CD4-positive, alpha-beta T cell (primary cell): ENCODE measurements around the gene EDEM3. TPM values are rescaled to one million over a fixed set of nuclear protein-coding genes. Genes with fewer than 3 reads are reported as not detected.

Experiments used
- ATAC-seq: fragments of 200-7000 bp; cut with Tn5 transposase; one replicate; pipeline ENCODE4 v1.10.0; 2022; ENCODE audit warnings: mild to moderate bottlenecking; ENCODE audit not compliant: poor library complexity
- CTCF ChIA-PET: fragments of 350-600 bp; sonication (Branson Sonifier 250); formaldehyde crosslinking; loops from one replicate; lab custom pipeline; 2021; ENCODE audit warnings: antibody characterized with exemption, inconsistent platforms; lab: Charles Lee
- POLR2A ChIA-PET: fragments of 350-600 bp; sonication (Branson Sonifier 250); formaldehyde crosslinking; loops from one replicate; lab custom pipeline; 2021; ENCODE audit warnings: antibody characterized with exemption, inconsistent platforms; lab: Charles Lee
- DNase-seq, 14 experiments: peaks; one replicate each; pipeline ENCODE4 v3.0.0-alpha.2; 2013 to 2020; ENCODE audit warnings: mixed read lengths in 2 of 14
- H3K27ac ChIP-seq, 2 donors: one replicate each; pipeline versions ENCODE4 v1.5.1 to v1.7.0; 2013; ENCODE audit warnings: low read length in 2 of 2, low read depth in 1 of 2, mild to moderate bottlenecking in 1 of 2
- H3K27me3 ChIP-seq, 2 experiments: 1 replicate in 1 of 2; 2 replicates in 1 of 2; pipeline versions ENCODE4 v1.6.1 to v1.7.0; 2013; ENCODE audit warnings: low read length in 2 of 2, control low read depth in 1 of 2, mild to moderate bottlenecking in 1 of 2, moderate library complexity in 1 of 2; ENCODE audit not compliant: insufficient read depth in 2 of 2, control insufficient read depth in 1 of 2
- H3K36me3 ChIP-seq: one replicate; pipeline ENCODE4 v1.6.1; 2013; ENCODE audit warnings: low read length, control low read depth; ENCODE audit not compliant: insufficient read depth
- H3K4me1 ChIP-seq: one replicate; pipeline ENCODE4 v1.6.1; 2013; ENCODE audit warnings: low read length, control low read depth; ENCODE audit not compliant: insufficient read depth
- H3K4me3 ChIP-seq: one replicate; pipeline ENCODE4 v1.5.1; 2013; ENCODE audit warnings: mild to moderate bottlenecking, low read length, moderate library complexity
- H3K9me3 ChIP-seq, 2 experiments: 1 replicate in 1 of 2; 2 replicates in 1 of 2; pipeline versions ENCODE4 v1.6.1 to v1.7.0; 2013; ENCODE audit warnings: low read length in 2 of 2, mild to moderate bottlenecking in 2 of 2, control low read depth in 1 of 2, moderate library complexity in 1 of 2; ENCODE audit not compliant: control insufficient read depth in 1 of 2, insufficient read depth in 1 of 2
- H3K27ac Mint-ChIP-seq: one replicate; pipeline ENCODE4 v1.8.0; 2020; ENCODE audit warnings: mixed read lengths
- H3K27me3 Mint-ChIP-seq: one replicate; pipeline ENCODE4 v1.8.0; 2021; ENCODE audit warnings: mixed read lengths
- H3K36me3 Mint-ChIP-seq: one replicate; pipeline ENCODE4 v1.8.0; 2021; ENCODE audit warnings: low read depth, mixed read lengths
- H3K4me1 Mint-ChIP-seq: one replicate; pipeline ENCODE4 v1.8.0; 2021; ENCODE audit warnings: low read depth, mixed read lengths
- H3K4me3 Mint-ChIP-seq: one replicate; pipeline ENCODE4 v1.8.0; 2020; ENCODE audit warnings: mild to moderate bottlenecking, mixed read lengths
- H3K9me3 Mint-ChIP-seq: one replicate; pipeline ENCODE4 v1.8.0; 2020; ENCODE audit warnings: mixed read lengths
- CTCF ChIP-seq: fragments of 200-600 bp; IDR thresholded peaks from one replicate; pipeline ENCODE4 v1.8.0; 2022; ENCODE audit warnings: antibody characterized with exemption, mild to moderate bottlenecking
- intact Hi-C, 2 experiments: fragments of 100-400 bp; cut with DNase I in 1 of 2; cut with micrococcal nuclease in 1 of 2; formaldehyde crosslinking; loops; one replicate each; pipeline versions ENCODE4 v1.15.1 to v1.9.0; 2023 to 2025; cut with DNase I, micrococcal nuclease
- total RNA-seq, 174 experiments: library from RNA in 2 of 174; stranded (reverse) in 2 of 174; gene quantifications; one replicate each; pipeline ENCODE4 v1.2.3 and lab custom pipeline; 2021 to 2026

Gene EDEM3
- total RNA-seq, 2 experiments from 2014 or later: 19.9 to 20.0 TPM

DNA sequence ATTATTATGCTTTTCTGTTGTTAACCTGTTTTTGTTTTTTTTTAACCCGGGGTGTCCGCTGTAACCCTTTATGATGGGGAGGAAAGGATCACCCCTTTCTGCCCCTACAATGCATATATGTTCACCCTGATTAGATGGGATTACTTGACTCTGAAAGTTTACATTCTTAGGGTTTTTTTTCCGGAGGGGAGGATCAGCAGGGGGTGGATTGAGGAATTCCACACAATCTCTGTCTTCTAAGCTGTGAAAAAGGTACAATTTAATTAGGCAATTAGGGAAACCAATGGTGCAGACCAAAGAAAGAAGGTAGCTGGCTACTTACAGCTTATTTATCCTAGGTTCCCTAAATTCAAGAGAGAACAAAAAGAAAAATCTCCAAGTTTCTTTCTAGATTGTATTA is 58.3 kb downstream of the EDEM3 start:
- intact Hi-C loops: loop anchor here in 1 of 2 experiments (10.0 kb wide), 1 partner anchor 622 kb away; no protein-coding TSS in a partner anchor
- DNase-seq (no peak), ATAC-seq (no peak)
- Histone ChIP-seq H3K4me3 (no peak overlapping the region), H3K27me3 (no peaks in the 10 kb centered on the region), H3K27ac (no peak overlapping the region), H3K9me3 (no peaks in the 10 kb centered on the region), H3K4me1 (no peaks in the 10 kb centered on the region), H3K36me3 (peaks cover 78% of the 10 kb centered on the region)
- H3K4me1 Mint-ChIP-seq: peaks cover 7% of the 10 kb centered on the region
- POLR2A ChIA-PET: no interaction called here
- H3K9me3 Mint-ChIP-seq: no peaks in the 10 kb centered on the region
- CTCF ChIA-PET: no interaction called here
- H3K4me3 Mint-ChIP-seq: no peak overlapping the region
- peaks cover 87% of the 10 kb centered on the region for H3K36me3 Mint-ChIP-seq
- H3K27me3 Mint-ChIP-seq: no peaks in the 10 kb centered on the region
- H3K27ac Mint-ChIP-seq: peak overlapping the region; percentile 9
- TF ChIP-seq CTCF: no peak

GRCh38 chr1:184695023-184695422 is 59.6 kb downstream of the EDEM3 start:
- POLR2A ChIA-PET: no interaction called here
- peaks cover 64% of the 10 kb centered on the region for H3K36me3 ChIP-seq

GRCh38 chr1:184693011-184693410 is 61.6 kb downstream of the EDEM3 start:
- H3K27me3 Mint-ChIP-seq: no peaks in the 10 kb centered on the region
- Histone ChIP-seq H3K9me3 (no peaks in the 10 kb centered on the region), H3K27me3 (no peaks in the 10 kb centered on the region), H3K4me3 (no peak overlapping the region), H3K27ac (no peak overlapping the region), H3K4me1 (no peaks in the 10 kb centered on the region), H3K36me3 (peaks cover 51% of the 10 kb centered on the region)
- intact Hi-C loops: loop anchor here in 1 of 2 experiments (10.0 kb wide), 1 partner anchor 618 kb away; no protein-coding TSS in a partner anchor
- CTCF ChIA-PET: no interaction called here
- no peak overlapping the region for H3K4me3 Mint-ChIP-seq
- DNase-seq (no peak), ATAC-seq (no peak)
- peak overlapping the region; percentile 7 for H3K27ac Mint-ChIP-seq
- H3K9me3 Mint-ChIP-seq: no peaks in the 10 kb centered on the region
- peaks cover 58% of the 10 kb centered on the region for H3K36me3 Mint-ChIP-seq
- POLR2A ChIA-PET: interaction anchor here (0.7 kb wide), 1 partner anchor 1637 kb away, joined by 4 read pairs; no protein-coding TSS in a partner anchor
- no peaks in the 10 kb centered on the region for H3K4me1 Mint-ChIP-seq
- no peak for TF ChIP-seq CTCF

More at GRCh38 chr1:184695023-184695422, 59.6 kb downstream of the EDEM3 start:
- no peak overlapping the region for H3K27ac ChIP-seq
- Mint-ChIP-seq H3K9me3 (no peaks in the 10 kb centered on the region), H3K4me3 (no peak overlapping the region), H3K27ac (peak overlapping the region; percentile 11), H3K27me3 (no peaks in the 10 kb centered on the region), H3K36me3 (peaks cover 76% of the 10 kb centered on the region), H3K4me1 (peaks cover 7% of the 10 kb centered on the region)
- no peak overlapping the region for H3K4me3 ChIP-seq
- H3K27me3 ChIP-seq: no peaks in the 10 kb centered on the region
- TF ChIP-seq CTCF: no peak
- ATAC-seq: no peak
- intact Hi-C loops: loop anchor here in 1 of 2 experiments (10.0 kb wide), 1 partner anchor 620 kb away; no protein-coding TSS in a partner anchor
- H3K9me3 ChIP-seq: no peaks in the 10 kb centered on the region
- CTCF ChIA-PET: no interaction called here
- no peaks in the 10 kb centered on the region for H3K4me1 ChIP-seq
- no peak for DNase-seq
